A549 treated with AZD9567 at 1 μM for 4 hours (cell line): ENCODE measurements around the gene FAM3A. TPM values are rescaled to one million over a fixed set of nuclear protein-coding genes. Genes with fewer than 3 reads are reported as not detected.

Experiments used
- total RNA-seq: library from RNA; stranded (reverse); fragments of 200-300 nt; extraction: Qiagen RNA extraction; gene quantifications from 5 replicates; pipeline ENCODE4 v1.2.3, GENCODE V29; 2022; ENCODE audit not compliant: insufficient read depth

Gene FAM3A, protein sequence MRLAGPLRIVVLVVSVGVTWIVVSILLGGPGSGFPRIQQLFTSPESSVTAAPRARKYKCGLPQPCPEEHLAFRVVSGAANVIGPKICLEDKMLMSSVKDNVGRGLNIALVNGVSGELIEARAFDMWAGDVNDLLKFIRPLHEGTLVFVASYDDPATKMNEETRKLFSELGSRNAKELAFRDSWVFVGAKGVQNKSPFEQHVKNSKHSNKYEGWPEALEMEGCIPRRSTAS
- total RNA-seq, result 40.7 to 46.1 TPM (median 45.3 TPM) in 5 replicates

DNA sequence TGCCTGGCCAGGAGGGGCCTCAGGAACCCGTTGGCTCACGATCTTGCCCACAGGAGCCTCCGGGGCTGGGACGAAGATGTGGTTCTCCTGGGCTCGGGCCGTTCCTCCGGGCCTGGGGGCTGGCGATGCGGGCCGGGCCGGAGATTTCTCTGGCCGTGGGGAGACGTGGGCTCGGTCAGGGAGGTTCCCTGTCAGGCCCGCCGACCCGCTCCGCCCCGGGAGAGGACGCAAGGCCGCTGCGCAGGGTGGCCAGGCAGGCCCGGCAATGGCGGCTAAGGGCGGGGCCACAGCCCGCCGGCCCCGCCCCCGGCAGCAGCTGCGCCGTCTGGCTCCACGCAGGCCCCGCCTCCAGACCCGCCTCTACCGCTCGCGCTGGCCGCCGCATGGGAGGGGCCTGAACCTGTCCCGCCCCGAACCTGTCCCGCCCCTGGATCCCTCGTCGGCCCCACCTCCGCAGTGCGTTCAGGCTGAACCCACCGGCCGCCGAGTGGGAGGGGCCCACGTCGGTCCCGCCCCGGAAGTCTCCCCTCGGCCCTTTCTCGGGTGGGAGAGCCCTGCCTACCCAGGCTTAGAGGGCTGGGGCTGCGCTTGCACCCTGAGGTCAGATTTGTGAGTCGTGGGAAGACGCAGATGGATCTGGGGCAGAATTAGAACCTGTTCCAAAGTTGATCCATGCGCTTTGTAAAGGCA is at the start of gene FAM3A:
TSS of gene FAM3A (minus strand) at position 267 of the 690 bp plus-strand sequence. CDS start 460 bp downstream, outside the sequence.

GRCh38 chrX:154547245-154548027 is 31.4 kb upstream of the FAM3A start, which contains the start of gene IKBKG:
IKBKG (plus strand) TSS chrX:154547620; CDS start chrX:154552003, 4,383 bp downstream.

GRCh38 chrX:154546354-154547244 is 30.6 kb upstream of the FAM3A start, which contains the start of gene G6PD:
G6PD (minus strand) TSS chrX:154546846; CDS start chrX:154546155, 691 bp downstream.

GRCh38 chrX:154490414-154491083 is 25.5 kb downstream of the FAM3A start, which contains the start of gene SLC10A3:
SLC10A3 (minus strand) TSS chrX:154490629; CDS start chrX:154488940, 1,689 bp downstream.

GRCh38 chrX:154486396-154487207 is 29.4 kb downstream of the FAM3A start, which contains the start of gene UBL4A:
UBL4A (minus strand) TSS chrX:154486615; CDS start chrX:154486584, 31 bp downstream.

DNA sequence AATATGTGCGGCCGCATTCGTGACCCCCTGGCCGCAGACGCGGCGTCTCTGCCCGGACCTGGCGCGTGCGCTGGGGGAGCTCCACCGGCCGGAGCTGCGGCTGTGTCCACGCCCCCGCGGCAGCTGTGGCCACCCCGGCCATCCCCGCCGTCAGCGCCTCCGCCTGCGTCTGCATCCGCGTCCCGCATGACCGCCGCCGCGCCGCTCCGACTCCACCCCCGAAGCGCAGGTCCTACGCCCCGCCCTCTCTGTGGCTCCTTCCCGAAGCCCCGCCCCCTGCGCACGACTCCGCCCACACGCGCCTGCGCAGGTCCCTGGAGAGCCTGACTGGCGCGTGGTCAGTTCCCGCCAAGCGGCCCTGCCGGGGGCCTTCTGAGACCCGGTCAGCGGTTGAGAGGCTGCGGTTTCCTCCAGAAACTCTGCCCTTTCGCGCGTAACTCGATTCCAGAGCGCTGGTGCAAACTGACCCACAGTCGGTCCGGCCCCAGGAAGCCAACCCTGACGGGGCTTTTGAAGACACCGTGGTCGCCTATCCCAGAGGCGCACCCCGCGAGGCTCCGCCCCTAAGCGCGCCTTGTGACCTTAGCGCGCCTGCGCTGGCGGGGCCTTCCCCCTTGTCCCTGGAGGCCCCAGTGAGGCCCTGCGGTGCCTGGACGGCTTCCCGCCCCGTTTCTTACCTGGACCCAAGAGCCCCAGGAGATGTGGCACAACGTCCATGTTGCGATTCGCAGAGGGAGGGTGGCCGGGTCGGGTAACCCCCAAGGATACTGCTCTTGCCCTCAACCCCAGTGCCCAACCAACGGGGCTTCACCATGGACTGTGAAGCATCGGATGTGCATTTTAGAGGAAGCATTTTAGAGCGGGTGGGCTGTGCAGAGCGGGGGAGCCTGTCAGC is 37.1 kb downstream of the FAM3A start, which contains the start of gene LAGE3:
TSS of gene LAGE3 (minus strand) at position 554 of the 895 bp plus-strand sequence. CDS start at position 188, 366 bp downstream.

DNA sequence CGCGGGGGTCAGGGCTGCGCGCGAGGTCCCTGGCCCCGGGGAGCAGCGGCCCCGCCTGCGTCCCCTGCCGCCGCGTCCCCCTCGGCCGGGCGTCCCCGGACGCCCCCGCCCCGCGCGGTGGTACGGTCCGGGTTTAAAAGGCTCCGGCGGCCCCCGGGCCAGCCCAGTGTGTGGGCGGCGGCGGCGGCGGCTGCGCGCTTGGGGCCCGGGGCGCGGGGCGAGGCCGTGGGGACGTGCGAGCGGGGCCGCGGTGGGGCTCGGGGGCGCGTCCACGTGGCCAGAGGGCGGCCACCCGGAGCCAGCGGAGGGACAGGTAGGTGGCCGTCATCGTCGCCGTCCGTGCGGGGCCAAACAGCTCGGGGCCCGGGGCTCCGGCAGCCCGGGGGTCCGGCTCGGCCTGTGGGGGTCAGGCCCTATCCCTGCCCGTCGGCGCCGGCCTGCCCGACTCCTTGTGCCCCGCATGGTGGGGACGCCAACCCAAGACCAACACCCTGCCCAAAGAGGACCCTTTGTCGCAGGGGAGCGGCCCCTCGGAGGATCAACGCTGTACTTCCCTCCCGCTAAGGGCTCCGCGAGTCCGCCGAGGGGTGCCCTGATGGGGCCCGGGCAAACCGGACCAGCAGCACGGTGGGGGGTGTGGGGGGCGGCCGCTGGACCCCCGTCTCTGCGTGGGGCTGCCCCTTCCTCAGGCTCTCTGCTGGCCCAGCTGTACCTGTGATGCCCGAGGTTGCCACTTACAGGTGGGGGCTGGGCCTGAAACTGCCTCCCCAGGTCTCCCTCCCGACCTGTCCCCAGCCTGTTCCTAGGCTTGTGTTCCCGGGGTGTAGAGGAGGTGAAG is 57.7 kb downstream of the FAM3A start, which contains the start of gene PLXNA3:
TSS of gene PLXNA3 (plus strand) at position 166 of the 838 bp plus-strand sequence. CDS start 1,903 bp downstream, outside the sequence.

Other genes starting within 250 kb of the FAM3A start
- not detected in 5 replicates for gene TEX28, start 221.1 kb downstream of the FAM3A start, total RNA-seq
- gene TKTL1, start 220.4 kb downstream of the FAM3A start, total RNA-seq, result 0.03 to 0.06 TPM in 2 of 5 replicates, not detected in the others
- 1,398 to 1,786 TPM (median 1,537 TPM) in 5 replicates for gene FLNA, start 141.6 kb downstream of the FAM3A start, total RNA-seq
- gene EMD, start 136.9 kb downstream of the FAM3A start, total RNA-seq, result 139 to 167 TPM (median 160 TPM) in 5 replicates
- gene RPL10, start 117.9 kb downstream of the FAM3A start, total RNA-seq, result 5,537 to 5,934 TPM (median 5,663 TPM) in 5 replicates
- gene DNASE1L1, start 107.0 kb downstream of the FAM3A start, total RNA-seq, result 28.0 to 33.0 TPM (median 30.2 TPM) in 5 replicates
- gene TAFAZZIN, start 104.7 kb downstream of the FAM3A start, total RNA-seq, result 20.0 to 39.1 TPM (median 37.4 TPM) in 5 replicates
- gene ATP6AP1, start 87.6 kb downstream of the FAM3A start, total RNA-seq, result 86.0 to 111 TPM (median 105 TPM) in 5 replicates
- gene GDI1, start 79.1 kb downstream of the FAM3A start, total RNA-seq, result 99.0 to 111 TPM (median 108 TPM) in 5 replicates
- 87.7 to 122 TPM (median 113 TPM) in 5 replicates for gene FAM50A, start 72.1 kb downstream of the FAM3A start, total RNA-seq
- gene PLXNA3, start 58.0 kb downstream of the FAM3A start, total RNA-seq, result 14.0 to 24.4 TPM (median 20.9 TPM) in 5 replicates
- 47.4 to 71.3 TPM (median 68.7 TPM) in 5 replicates for gene LAGE3, start 37.0 kb downstream of the FAM3A start, total RNA-seq
- 62.5 to 67.8 TPM (median 64.3 TPM) in 5 replicates for gene UBL4A, start 29.6 kb downstream of the FAM3A start, total RNA-seq
- 43.3 to 46.5 TPM (median 44.4 TPM) in 5 replicates for gene SLC10A3, start 25.6 kb downstream of the FAM3A start, total RNA-seq
- gene G6PD, start 30.6 kb upstream of the FAM3A start, total RNA-seq, result 1,265 to 1,646 TPM (median 1,455 TPM) in 5 replicates
- 33.2 to 47.2 TPM (median 44.4 TPM) in 5 replicates for gene IKBKG, start 31.4 kb upstream of the FAM3A start, total RNA-seq
- 0.10 TPM in 1 of 5 replicates, not detected in the others for gene CTAG1A, start 68.9 kb upstream of the FAM3A start, total RNA-seq
- not detected in 5 replicates for gene CTAG1B, start 103.0 kb upstream of the FAM3A start, total RNA-seq
- gene CTAG2, start 137.3 kb upstream of the FAM3A start, total RNA-seq, result not detected in 5 replicates
- 0.59 to 1.0 TPM (median 0.88 TPM) in 5 replicates for gene GAB3, start 234.8 kb upstream of the FAM3A start, total RNA-seq
- gene DKC1, start 246.6 kb upstream of the FAM3A start, total RNA-seq, result 150 to 224 TPM (median 159 TPM) in 5 replicates